Testis (tissue), 2 donors: ENCODE measurements around the gene DHDDS.

ENCODE experiments used
- CTCF ChIP-seq, 3 experiments: fragments of 450-650 bp in 2 of 3; fragments of 200-600 bp in 1 of 3; sonication (generic) in 1 of 3; IDR thresholded peaks; one replicate each; pipeline ENCODE4 v1.5.1; 2016 to 2019; ENCODE audit warnings: antibody characterized with exemption in 3 of 3, mild to moderate bottlenecking in 2 of 3, moderate library complexity in 1 of 3
- POLR2A ChIP-seq: fragments of 450-650 bp; IDR thresholded peaks from one replicate; pipeline ENCODE4 v1.6.1; 2017; ENCODE audit warnings: antibody characterized with exemption, mild to moderate bottlenecking, moderate library complexity

GRCh38 chr1:26401891-26402290 lies 30.2 kb upstream of the DHDDS start:
- no peak for TF ChIP-seq CTCF (IDR thresholded peaks at IDR 0.05)
- no peak for TF ChIP-seq POLR2A
